GM19468 (cell line): ENCODE data around the gene NCAM2.

Experiments used
- ATAC-seq: cut with Tn5 transposase; IDR thresholded peaks from one replicate; pipeline ENCODE4 v1.9.1; 2021; ENCODE audit warnings: mild to moderate bottlenecking, moderate library complexity, moderate number of reproducible peaks; ENCODE audit not compliant: unreplicated experiment; ENCODE audit errors: extremely low read depth

The NCAM2 gene

DNA sequence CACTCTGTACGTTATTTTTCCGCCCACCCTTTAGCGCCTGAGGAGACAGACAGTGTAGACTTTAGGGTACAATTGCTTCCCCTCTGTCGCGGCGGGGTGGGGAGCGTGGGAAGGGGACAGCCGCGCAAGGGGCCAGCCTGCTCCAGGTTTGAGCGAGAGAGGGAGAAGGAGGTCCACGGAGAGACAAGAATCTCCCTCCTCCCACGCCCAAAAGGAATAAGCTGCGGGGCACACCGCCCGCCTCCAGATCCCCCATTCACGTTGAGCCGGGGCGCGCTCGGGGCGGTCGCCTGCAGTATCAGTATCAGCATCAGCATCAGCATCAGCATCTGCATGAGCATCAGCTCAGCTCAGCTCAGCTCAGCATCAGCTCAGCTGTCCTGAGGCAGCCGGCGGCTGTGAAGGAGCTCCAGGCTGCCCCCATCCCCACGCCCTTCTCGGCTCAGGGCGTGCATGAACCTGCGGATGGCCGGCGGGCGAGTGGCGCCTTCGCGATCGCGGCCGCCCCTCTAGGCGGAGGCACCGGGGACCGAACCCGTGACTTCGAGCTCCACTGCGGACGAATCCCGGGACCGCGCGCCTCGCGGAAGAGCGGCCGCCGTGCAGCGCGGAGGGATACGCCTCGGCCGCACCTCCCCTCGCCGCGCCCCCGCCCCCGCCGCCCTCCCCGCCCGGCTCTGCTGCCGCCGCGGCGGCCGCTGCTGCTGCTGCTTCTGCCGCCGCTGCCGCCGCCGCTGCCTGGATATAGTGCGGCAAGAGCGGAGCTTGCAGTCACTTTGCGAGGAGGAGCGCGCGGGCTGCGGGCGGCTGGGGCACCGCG lies at the start of gene NCAM2:
Gene NCAM2, plus strand, starts transcription at position 774 of the 820 bp plus-strand sequence.
- ATAC-seq, result peak; percentile 47

DNA sequence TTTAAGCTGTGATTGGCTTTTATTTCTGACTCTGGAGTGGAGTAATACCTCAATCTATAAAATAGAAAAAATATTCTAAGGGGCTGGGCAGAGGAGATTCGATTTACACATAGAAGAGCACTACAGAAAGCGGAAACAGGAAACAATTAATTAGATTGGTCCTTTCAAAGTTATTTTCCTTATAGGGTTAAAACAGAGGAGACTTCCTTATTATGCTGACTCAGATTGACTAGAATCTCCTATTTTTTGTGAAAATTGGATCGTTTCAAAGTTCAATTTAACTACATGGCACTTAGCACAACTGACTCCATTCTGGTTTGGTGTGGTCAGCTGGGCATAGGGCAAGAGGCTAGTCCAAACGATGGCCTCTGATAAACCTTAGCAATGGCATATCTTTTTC lies 48.3 kb upstream of the NCAM2 start:
- ATAC-seq, result no peak

DNA sequence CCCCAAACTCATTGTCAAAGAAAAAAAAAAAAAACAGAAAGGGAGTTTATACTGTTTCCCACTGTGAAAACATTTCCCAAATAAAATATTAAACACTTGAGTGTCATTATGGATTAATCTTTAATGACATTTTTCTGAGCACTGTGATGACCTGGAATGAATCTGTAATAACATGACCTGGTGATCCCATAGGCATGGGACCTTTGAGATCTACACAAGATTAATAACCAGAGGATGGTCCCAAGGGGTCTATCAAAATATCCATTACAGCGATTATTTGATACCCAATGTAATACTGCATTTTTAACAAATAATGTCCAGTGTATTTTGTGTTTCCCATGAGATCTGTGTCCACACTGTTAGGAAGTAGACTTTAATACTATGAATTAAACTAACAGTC lies 32.4 kb upstream of the NCAM2 start:
- no peak for ATAC-seq

DNA sequence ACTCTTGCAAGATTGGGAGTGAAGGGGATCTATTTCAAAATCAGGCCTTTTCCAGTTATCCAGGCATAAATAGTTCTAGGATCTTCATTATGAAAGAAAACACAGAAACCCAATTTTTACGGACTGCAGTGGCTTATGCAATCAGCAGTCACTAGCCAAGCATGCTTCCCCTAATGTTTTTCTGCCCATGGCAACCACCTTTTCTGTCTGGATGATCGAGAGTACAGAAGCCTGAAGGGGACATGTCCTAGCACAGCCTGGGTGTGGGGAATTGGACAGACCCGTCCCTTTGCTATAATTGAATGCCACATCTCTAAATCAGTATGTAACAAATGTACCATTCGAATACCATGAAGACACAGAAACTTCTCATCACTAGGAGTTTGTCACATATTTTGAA lies 29.8 kb upstream of the NCAM2 start:
- ATAC-seq, result no peak

DNA sequence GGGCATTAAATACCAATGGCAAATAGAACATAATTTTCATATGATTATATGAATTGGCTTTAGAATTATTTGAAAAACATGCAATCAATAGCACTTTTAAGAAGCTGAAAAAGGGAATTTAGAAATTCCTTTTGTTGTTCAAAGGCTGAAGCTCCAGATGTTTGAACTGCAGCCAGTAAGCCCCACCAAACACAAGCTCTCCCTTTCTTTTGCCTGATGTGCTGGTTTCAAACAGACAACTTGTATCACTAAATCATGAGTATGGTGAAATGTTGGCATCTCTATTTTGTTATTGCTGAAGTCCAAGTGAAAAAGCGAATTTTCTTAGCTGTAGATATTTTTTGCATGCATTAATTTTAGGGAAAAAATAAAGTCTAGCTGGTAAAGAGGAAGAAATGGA lies 27.5 kb upstream of the NCAM2 start:
- no peak for ATAC-seq

DNA sequence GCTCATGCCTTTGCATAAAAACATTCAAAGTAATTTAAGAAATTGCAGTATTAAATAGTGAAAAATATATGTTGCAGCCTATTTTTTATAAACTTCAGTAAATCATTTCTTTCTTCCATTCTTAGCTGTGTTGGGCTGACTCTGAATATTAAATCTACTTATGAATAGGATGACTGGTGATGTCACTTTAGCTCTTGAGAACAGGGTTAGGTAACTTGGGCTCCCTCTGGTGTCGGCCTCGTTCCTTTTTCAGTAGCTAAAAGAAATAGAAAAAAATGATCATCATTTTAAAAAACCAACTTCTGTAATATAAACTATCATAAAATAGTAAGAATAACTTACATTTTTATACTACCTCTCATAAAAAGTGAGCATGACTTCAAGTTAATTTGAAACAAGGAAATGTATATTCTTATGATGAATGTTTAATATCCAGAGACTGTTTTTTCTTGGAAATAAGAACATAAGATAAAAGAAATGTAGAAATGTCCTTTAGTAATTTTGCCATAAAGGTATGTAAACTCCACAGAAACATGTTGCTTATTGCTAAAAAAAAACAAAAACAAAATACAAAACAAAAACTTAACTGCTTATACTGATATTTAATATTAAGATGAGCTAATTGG lies 26.8 kb upstream of the NCAM2 start:
- ATAC-seq, result no peak

DNA sequence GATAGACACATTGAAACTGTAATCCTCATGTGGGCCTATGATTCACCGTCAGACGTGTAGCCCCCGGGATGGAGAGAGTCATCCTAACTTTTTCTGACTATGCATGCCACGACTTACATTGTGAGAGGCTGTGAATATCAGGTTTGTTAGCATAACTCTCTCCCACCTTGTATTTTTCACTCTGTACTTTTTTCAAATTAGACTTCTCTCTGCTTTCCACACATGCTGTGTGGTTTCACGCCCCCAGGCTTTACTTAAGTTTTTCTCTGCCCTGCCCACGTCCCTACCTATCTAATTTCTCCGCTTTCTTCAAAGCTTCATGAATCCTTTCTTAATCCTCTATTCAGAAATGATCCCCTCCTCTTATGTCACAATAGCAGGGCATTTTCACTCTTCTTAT lies 3.4 kb upstream of the NCAM2 start:
- no peak for ATAC-seq

DNA sequence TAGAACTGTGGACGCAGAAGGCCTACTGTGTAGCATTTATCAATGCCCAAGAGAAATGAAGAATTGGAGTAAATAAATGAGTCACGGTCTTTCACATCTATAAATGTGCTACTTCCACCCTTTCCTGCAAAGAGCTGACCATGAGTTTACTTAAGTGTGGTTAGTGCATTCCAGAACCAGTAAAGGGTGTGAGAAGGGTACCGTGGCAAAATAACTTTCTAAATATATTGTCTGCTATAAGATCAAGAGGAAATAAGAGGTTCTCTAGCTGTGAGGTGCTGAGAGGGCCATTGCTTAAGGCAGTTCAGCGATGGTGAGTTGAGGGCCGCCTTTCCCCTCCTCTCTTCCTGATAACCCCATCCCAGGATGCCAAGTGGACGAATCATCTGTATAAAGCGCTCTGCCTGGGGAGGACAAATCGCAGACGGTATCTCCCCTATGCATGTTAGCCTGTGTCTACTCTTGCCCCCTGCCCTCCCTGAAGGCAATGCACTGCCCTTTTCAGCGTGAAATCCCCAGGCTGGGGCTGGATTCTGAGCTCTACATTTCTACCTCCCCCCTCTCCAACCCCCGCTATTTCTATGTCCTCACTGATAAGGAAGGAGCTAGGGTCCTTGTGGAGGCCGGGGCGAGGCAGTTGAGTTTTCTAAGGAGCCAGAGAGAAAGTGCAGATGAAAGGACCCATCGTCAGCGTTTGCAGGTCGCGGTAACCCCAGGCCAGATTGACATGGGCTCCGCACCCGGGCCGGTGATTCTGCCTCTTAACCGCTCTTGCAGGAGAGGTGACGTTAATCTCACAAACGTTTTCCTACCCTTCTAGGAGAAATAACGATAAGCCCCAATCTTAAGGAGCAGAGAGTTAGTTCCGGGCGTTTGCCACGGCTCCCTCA lies 1.5 kb upstream of the NCAM2 start:
- ATAC-seq, result no peak

DNA sequence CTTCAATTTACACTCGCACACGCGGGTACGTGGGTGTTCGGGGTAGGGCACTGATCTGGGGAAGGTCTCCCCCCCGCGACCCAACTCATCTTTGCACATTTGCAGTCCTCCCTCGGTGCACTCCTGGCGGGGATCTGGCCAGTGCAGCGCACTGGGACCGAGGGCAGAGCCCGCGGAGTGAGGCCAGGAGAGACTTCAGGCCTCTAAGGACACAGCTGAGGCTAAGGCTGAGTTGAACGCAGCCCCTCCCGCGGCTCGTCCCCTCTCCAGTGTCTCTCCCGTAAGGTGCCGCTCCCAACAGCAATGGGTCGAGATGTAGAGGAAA lies 936 bp upstream of the NCAM2 start:
- ATAC-seq, result no peak

DNA sequence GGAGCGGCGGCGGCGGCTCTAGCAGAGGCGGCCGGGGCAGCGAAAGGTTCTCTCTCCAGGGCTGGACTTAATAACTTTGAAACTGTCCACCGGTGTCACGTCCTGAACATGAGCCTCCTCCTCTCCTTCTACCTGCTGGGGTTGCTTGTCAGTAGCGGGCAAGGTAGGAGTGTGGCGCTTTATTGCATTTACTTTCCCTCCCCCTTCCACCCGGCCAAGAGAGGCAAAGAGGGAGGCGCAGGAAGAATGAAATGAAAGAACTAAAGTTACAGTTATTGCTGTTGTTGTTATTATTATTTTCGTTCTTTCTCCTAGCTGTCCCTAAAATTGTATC lies 214 bp downstream of the NCAM2 start:
- no peak for ATAC-seq

DNA sequence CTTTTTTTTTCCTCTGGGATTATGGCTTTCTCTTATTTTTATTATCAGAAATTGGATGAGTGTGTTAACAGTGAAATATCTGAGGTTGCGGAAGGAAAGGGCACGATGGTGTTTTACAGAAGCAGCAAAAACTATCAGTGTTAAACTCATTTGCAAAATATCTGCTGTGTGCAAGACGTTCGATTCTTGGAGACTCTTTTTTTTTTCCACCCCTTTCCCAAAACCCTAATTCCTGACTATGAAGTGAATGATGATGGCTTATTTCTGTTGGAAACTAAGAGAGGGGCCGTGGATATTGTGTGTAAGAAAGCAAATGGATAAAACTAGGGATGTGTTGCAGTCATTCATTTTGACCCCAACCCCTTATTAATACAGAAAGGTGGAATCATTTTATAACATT lies 677 bp downstream of the NCAM2 start:
- ATAC-seq, result no peak

DNA sequence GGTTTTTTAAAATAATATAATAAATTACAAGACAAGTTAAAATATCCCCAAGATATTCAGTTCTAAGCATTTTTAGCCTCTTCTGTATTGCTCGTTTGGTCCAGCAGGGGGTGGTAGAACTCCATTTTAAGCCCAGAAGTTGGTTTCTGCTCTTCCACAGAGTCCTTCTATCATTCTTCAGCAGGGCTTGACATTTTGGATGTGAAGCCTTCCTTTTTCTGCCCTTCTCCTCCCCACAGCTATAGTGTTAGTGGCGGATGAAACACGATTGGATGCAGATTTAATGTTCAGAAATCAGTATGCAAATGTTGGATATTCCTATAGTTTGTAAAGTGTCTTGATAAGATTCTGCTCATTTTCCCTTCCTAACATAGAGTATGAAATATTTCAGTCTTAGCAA lies 1.4 kb downstream of the NCAM2 start:
- ATAC-seq, result no peak

DNA sequence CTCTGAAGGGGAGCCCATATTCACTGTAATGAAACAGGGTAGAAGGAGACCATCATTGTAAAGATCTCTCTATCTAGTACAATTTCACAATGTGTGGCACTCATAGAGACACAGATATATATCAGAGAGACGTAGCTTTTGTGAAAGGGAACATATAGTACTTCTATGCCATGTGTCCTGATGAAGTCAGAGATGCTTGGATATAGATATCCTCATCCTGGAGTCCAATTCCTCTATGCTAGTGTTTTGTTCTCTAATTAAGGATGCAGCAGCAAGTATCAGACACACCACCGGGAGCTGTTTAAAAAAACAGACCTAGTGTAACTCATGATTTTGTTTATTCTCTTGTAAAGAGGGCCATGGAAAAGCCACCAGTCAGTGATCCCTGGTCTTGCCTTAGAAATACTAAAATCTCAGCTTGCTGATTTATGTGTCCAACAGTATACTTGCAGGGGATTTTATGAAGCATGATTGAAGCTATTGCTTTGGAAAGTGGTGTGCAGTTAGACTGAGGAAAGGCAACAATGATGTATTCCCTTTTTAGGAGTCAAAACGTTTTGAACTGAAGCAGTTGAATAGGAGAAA lies 2.5 kb downstream of the NCAM2 start:
- ATAC-seq, result no peak

DNA sequence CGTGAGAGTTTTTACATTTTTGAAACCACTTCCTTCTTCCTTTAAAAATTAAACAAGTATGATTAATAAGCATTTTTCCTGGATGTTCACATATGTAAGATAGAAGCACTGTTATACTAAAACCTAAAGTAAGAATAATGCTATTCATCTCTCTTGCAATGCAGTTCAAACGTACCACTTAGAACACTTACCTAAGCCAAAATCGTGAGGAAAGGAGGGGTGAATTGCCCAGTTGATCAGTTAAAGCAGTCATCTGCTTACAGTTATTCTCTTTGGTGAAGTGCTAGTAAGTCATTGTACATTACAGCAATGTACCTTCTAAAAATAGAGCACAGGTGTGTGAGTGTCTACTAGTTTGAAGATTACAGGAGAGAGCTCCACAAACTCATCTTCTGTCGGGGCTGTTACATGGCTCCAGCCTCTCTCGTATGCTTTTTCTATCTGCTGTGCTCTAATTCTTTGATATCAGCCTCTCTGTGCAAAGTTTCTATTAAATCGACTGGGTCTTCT lies 3.4 kb downstream of the NCAM2 start:
- no peak for ATAC-seq

DNA sequence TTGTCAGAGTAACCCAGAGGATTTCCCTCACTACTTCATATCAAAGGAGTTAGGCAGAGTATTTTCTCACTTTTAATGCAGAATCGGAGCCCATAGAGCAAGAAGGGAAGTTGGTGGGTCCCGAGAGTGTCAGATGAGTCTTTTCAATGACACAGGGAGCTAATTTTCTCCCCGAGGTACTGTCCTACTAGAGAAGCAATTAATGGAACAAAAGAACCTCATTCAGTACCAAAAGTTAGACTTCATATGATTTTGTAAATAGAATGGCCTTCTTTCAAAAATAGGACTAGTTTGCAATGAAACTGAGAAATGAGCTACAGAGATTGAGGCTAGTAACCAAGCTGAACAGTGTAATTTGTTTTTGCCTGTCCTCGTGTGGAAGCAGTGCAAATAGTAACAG lies 3.9 kb downstream of the NCAM2 start:
- no peak for ATAC-seq

DNA sequence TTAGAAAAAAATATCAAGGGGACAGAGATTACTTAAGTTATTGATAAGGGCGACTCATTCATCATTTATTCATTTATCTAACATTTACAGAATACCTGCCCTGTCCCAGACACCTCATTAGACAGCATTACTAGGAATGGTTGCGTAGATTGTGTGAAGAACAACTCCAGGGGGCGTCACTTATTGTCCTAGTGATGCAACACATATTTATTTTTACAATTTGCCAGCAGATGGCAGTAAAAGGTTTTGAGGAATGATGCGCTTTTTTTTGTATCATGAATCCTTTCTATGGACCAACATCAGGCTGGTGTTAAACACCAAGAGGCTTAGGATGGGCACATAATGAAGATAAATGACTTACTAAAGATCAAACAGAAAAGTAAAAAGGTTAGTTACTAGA lies 5.5 kb downstream of the NCAM2 start:
- no peak for ATAC-seq

DNA sequence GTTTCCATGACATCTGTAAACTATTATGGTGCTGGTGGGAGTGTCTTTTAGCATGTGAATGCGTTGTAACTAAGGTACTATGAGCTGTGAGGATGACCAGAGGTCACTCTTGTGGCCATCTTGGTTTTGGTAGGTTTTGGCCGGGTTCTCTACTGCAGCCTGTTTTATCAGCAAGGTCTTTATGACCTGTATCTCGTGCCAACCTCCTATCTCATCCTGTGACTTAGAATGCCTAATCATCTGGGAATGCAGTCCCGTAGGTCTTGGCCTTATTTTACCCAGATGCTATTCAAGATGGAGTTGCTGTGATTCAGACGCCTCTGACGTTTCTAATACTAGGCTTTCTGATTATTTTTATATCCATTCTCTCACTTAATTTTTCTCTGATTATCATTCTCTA lies 9.4 kb downstream of the NCAM2 start:
- ATAC-seq, result no peak

DNA sequence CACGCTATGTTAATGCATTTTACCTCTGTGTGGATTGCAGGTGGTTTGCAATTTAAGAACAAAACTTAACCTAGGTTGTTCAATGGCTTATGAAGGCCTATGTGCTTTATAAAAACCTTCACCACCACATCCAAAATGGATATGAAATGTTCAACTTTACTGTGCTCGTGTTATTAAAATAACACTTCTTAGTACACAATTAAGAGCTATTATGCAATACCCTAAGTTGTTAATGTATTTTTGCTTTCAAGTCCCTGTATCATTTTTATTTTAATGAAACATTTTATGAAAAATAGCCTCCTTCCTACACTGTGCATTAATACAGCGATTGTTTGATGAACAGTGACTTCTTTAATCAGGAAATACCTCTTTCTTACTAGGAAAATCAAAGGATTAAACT lies 12.0 kb downstream of the NCAM2 start:
- ATAC-seq, result no peak

DNA sequence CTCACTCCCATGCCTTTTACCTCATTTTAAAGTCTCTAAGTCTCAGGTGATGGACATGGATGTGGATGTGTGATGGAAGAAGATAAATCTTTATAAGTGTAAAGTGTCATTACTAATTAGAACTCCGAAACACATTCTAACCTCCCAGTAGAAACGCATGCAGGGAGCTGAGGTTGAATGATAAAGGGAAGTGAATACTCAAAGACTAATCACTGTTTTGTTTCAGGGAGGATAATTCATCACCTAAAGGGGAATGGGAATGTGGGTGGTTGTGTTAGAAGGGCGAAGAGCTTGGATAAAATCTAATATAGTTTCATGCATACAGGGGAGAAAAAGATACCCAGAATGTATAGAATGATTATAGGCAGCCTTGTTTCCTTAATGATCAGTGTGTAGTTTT lies 12.5 kb downstream of the NCAM2 start:
- ATAC-seq, result no peak

DNA sequence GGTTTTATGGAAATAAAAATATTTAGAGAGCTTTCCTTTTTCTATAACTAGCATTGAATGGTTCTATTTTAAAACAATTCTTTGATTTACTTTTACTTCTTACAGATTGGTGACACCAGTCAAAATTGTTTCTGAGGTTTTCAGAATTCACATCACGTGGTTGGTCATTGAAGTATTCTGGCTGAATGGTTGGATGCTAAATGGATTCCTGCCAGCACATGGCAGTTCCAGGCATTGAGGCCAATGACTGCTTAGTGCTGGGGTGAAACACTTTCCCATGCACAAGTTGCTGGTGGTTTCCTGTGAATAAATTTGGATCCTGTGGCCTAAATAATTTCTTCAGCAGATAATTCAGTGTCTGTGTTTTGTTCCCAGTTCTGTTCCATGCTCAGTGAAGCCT lies 20.6 kb downstream of the NCAM2 start:
- ATAC-seq, result no peak

DNA sequence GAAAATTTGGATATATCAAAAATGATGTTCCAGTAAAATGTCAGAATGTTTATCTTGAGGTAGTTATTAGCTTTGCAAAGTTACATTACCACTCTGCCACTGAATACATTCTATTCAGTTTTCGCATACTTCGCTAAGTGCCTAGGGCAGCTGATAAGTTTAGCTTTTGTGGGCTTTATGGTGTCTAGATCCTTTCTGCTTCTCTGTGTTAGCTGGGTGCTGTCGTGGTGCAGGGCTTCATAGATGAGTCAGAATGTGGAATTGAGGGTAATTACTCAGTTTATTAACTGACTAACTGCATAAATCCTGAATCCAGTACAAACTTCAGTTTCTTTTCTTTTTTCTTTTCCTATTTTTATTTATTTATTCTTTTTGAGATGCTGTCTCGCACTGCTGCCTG lies 21.5 kb downstream of the NCAM2 start:
- no peak for ATAC-seq
